ENCODE results near the gene ADISSP.

DNA sequence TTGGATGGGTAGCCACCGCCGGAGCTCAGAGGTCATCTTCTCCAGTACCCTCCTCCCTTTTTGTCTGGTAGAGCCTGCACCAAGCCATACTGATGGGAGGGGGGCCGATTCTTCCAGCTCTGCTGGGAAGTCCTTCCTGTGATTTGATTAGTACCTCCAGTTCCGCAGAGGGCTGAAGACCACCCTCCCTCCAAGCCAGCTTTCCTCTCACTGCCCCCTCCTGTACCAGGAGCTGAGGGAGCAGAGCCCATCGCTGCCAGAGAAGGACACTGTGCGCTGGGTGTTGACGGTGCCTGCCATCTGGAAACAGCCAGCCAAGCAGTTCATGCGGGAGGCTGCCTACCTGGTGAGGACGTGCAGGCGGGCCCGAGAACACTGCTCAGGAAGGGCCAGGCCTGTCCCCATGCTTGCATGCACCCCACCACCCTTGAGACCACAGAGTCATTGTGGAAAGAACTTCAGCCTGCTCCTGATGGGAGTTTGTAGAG is 21.8 kb downstream of the ADISSP start:
- TF ChIP-seq EZH2 (IDR thresholded peaks at IDR 0.05; ENCODE audit: low read depth, low read length, severe bottlenecking) (no peak), SIN3A (conservative IDR thresholded peaks at IDR 0.05 in 1 of 2, IDR thresholded peaks at IDR 0.05 in 1 of 2; ENCODE audit: low read depth in 1 of 2, low read length in 2 of 2) (no peak)
- TF ChIP-seq, protein P1, sequence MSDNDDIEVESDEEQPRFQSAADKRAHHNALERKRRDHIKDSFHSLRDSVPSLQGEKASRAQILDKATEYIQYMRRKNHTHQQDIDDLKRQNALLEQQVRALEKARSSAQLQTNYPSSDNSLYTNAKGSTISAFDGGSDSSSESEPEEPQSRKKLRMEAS (IDR thresholded peaks at IDR 0.05) = no peak
